22Rv1 (cell line): ENCODE results near the gene DNA2.

Experiments used
- H3K27ac ChIP-seq: fragments of 450-650 bp; 2 replicates; pipeline ENCODE4 v1.5.1; 2017
- CTCF ChIP-seq: fragments of 450-650 bp; IDR thresholded peaks from 2 replicates; pipeline ENCODE4 v1.5.1; 2017; ENCODE audit warnings: mild to moderate bottlenecking
- ZFX ChIP-seq: fragments of 450-650 bp; IDR thresholded peaks from 2 replicates; pipeline ENCODE4 v1.6.1; 2017; ENCODE audit warnings: antibody characterized with exemption, borderline replicate concordance

DNA2 gene

GRCh38 chr10:68446179-68446578 lies 25.6 kb downstream of the DNA2 start:
- peak overlapping the region; percentile 71 for H3K27ac ChIP-seq
- TF ChIP-seq ZFX (no peak), CTCF (no peak)

GRCh38 chr10:68442971-68443370 lies 28.8 kb downstream of the DNA2 start:
- H3K27ac ChIP-seq: no peak overlapping the region
- TF ChIP-seq ZFX: no peak
- TF ChIP-seq CTCF: no peak

GRCh38 chr10:68440898-68441297 lies 30.9 kb downstream of the DNA2 start:
- H3K27ac ChIP-seq: no peak overlapping the region
- no peak for TF ChIP-seq ZFX
- no peak for TF ChIP-seq CTCF

GRCh38 chr10:68435803-68436202 lies 36.0 kb downstream of the DNA2 start:
- no peak for TF ChIP-seq ZFX
- TF ChIP-seq CTCF: no peak

GRCh38 chr10:68434657-68435056 lies 37.1 kb downstream of the DNA2 start:
- no peak for TF ChIP-seq CTCF
- TF ChIP-seq ZFX: no peak
- H3K27ac ChIP-seq: no peak overlapping the region

More at GRCh38 chr10:68435803-68436202, 36.0 kb downstream of the DNA2 start:
- H3K27ac ChIP-seq: no peak overlapping the region

GRCh38 chr10:68428396-68429104 lies 43.2 kb downstream of the DNA2 start:
- no peak overlapping the region for H3K27ac ChIP-seq
- TF ChIP-seq ZFX (no peak), CTCF (no peak)

GRCh38 chr10:68424454-68425014 lies 47.2 kb downstream of the DNA2 start:
- TF ChIP-seq CTCF: no peak
- TF ChIP-seq ZFX: no peak
- H3K27ac ChIP-seq: no peak overlapping the region
